Raji (cell line): Measurements from ENCODE around the gene FOXE3.

Source experiments
- POLR2A ChIP-seq: IDR thresholded peaks from 2 replicates; pipeline ENCODE4 v1.6.1; 2011; ENCODE audit warnings: low read depth, low read length, control low read depth; ENCODE audit not compliant: insufficient read depth

FOXE3 gene

DNA sequence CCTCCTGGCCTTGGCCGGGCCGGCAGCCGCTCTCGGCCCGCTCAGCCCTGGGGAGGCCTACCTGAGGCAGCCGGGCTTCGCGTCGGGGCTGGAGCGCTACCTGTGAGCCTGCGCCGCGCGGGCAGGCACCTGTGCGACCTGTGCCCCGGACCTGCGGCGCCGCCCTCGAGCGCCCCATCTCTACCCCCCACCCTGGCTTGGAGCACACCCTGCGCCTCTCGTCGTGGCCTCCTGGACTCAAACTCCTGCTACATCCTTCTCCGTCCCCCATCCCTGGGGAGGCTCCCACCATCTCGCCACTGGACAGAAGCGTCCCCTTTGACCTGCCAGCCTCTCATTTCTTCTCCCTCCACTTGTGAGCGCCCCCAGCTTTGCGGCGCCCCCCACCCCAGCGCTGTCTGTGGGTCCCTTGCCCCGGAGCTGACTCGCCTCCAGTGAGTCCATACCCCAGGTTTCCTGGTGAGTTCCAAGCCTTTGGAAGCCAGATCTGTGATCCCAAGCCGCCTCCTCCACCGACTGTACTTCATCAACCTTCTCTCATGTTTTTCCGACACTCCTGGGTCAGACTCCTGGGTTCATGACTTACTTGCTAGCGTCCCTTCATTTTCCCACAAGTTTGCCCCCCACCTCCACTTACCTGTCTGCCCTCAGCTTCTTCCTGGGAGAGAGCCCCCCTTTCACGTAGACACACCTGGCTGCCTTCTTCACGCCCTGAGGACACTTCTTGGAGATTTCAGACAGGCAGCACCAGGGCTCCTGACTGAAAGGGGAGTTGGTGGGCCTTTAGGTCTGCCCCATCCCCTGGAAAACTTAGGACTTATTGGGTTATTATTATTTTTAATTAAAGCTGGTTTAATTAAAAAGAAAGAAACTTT is 1.3 kb downstream of the FOXE3 start:
- no peak for TF ChIP-seq POLR2A

DNA sequence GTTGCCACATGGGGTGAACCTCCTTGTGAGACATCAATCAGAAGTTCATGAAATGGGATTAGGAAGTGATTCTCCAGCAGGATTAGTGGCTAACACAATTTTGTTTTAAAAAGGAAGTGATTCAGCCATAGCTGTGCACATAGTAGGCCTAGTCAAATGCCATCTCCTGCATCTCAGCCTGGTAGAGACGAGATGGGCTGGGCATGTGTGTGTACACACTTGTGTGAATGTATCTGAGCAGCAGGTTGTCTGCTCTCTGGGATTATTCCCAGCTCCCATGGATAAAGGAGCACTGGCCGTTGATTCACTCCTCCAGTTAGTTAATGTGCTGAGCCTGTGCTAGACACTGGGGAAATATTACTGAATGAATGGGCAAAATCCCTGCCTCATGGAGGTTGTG is 2.0 kb downstream of the FOXE3 start:
- TF ChIP-seq POLR2A, result no peak

DNA sequence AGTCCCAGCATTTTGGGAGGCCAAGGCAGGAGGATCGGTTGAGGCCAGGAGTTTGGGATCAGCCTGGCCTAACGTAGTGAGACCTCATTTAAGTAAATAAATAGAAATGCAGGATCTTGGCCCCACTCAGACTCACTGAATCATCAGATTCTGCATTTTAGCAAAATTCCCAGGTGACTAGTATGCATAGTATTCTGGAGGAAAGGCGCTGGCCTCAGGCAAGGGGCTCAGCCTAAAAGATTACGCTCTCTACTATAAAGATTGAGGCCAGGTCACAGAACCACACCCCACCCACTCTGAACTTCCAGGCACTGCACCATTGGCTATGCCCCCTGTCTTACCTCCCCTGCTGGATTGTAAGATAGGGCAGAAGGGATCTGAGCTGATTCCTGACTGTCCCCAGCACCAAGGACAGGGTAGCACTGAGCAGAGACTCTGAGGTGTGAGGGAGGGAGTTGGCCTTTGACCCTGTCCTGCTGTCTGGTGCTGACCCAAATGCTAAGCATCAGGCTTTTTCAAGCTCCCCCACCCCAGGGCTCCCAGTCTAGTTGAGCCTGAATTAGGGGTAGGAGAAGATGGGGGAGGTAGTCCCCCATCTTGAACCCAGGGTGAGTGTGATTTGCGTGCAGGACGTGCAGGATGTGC is 2.7 kb downstream of the FOXE3 start:
- TF ChIP-seq POLR2A, result no peak

DNA sequence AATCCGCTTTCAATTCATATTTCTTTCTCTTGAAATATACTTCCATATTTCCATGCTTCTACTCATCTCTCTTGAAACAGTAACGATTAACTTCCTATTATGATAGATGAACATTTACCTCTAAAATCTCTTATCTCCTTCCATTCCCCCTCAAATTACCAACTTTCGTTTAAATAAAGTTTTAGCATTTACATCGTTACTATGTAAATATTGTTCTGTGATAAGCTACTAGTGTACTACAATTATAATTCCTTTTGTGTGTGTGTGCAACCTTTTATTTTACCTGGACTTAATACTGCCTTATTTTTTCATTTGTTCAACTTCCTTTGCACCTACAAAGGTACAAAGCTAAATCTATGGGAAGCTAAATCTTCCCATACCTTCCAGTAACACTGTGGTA is 4.5 kb downstream of the FOXE3 start:
- TF ChIP-seq POLR2A, result no peak

DNA sequence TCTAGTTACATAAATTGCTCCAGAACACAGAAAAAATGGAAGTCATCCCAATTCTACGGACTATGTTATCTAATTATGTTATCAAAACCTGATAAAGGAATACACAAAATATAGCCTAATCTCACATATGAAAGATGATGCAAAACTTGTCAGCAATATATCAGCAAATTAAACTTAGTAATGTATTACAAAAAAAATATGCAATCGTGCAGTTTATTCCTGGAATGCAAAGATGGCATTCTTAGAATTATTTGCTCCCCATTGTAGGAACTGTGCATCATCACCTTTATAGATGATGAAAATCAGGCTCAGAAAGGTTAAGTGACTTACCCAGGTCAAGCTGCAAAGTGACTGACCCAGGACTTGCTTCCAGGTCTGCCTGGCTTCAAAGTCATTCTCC is 7.8 kb downstream of the FOXE3 start:
- no peak for TF ChIP-seq POLR2A

DNA sequence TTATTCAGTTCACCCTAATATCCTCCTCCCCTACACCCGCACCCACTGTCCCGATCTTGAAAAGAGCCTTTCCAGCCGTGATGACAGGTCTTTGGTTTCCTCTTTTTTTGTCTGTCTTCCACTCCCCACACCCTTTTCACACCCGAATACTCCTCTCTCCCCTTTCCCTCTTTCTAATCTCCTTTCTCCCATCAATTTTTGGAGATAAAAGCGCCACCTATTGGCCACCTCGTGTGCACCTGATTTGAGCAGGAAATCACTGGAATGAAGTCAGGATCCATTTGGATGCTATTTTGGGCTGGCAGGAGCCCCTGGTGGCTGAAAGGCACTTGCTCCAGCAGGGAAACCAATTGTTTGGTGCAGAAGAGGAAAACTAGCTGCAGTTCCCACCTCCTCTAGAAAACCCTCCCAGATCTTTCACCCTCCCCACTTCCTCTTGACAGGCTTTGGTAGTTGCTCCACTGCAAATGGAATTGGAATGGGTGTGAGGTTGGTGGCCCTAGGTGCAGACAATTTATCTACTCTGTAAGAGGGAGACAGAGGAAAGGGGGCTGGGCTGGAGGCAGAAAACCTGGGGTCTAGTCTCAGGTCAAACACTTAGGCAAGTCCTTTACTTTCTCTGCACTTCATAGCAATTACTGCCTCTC is 8.4 kb downstream of the FOXE3 start:
- TF ChIP-seq POLR2A, result no peak

DNA sequence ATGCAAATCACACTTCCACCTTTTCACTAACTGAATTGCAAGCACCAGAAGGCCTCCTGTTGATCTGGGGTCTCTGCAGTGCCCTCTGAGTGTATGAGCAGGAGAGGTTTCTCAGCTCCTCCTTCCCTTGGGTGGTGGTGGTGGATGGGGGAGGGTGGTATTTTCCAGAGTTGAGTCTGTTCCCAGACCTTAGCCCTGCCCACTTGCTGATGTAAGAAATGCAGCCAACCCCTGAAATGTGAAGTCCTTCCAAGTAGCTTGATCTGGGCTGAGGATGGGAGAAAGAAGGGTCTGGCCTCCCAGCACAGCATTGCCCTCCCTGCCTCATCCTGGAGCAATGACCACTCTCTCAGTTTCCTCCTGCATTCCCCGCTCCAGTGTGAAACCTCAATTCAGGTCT is 15.4 kb downstream of the FOXE3 start:
- no peak for TF ChIP-seq POLR2A

DNA sequence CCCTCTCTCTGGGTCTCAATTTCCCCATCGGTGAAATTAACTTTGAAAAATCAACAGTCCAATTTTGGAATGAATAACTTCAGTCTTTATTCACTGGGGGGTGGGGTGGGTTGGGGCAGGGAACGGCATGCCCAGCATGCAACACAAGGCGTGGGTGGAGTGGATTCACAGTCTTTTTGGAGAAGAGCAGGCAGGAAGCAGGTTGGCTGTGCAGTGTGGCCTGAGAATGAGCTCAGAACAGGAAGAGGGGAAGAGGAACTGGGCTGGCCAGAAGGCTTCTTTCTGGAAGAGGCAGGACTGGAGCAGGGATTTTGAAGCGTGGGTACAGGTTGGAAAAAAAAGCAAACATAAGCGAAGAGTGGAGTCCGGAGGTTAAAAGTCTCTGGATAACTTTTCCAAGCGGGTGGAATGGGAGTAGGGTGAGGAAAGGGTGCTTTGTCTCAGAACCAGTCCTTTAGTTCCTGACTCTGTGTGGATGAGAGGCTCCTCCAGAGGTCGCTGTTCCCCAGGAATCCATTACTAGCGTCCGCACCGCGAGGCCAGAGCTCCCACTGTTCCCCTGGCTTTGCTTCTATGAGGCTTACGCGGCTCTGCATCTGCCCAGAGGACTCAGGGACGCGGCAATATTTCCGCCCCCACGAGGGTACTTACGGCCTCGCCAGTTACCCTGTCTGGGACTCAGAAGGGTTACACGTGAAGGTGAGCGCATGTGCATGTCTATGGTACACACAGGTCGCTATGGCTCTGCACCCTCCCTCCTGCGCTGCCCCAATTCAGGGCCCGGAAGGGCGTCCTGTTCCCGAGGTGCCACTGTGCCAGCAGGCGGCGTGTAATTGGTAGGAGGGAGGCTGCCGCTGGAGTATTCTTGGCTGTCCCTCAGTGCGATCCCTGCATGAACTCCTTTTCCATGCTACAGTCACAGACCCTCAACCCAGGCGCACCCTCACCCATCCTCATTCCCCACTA is 16.3 kb downstream of the FOXE3 start:
- TF ChIP-seq POLR2A, result no peak

DNA sequence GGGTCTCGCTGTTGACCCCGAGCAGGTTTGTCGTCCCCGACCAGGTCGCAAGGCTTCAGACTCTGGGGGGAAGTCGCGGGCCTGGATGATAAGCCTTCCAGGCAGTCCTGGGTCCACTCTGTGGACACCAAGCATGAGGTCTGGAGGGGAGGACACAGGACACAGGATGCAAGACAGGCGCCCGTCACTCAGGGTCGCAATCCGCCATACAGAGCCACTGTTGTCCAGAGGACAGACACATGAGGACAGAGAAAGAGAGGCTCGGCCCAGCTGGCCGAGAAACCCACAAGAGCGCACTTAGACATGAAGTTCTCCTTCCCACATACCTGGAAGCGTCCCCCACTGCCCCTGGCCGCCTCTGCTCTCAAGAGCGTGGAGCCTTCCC is 16.9 kb downstream of the FOXE3 start:
- TF ChIP-seq POLR2A, result no peak

DNA sequence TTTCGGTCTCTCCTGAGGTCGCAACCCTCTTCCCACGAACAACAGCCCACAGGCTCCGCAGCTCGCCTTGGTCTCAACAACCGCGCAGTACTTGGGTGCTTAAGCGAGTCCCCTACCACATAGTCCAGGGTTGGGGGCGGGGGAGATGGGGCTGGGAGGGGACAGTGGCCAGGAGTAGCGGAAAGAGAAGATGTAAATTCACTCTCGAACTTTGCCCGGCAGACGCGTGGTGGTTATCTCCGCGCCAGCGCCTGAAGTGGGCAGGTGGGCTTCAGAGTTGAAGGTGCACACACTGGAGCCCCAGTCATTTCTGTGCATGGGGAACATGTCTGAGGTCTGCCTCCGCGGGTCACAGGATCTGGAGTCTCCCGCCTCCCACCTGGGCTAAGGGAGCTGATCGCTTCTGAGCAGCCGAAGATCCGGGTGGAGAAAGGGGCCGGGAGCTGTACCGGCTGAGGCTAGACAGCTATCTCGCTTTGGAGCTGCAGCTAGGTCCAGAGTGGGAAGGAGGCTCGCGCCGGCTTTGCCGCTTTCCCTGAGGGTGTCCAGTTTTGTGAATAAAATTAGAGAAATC is 17.5 kb downstream of the FOXE3 start:
- no peak for TF ChIP-seq POLR2A

DNA sequence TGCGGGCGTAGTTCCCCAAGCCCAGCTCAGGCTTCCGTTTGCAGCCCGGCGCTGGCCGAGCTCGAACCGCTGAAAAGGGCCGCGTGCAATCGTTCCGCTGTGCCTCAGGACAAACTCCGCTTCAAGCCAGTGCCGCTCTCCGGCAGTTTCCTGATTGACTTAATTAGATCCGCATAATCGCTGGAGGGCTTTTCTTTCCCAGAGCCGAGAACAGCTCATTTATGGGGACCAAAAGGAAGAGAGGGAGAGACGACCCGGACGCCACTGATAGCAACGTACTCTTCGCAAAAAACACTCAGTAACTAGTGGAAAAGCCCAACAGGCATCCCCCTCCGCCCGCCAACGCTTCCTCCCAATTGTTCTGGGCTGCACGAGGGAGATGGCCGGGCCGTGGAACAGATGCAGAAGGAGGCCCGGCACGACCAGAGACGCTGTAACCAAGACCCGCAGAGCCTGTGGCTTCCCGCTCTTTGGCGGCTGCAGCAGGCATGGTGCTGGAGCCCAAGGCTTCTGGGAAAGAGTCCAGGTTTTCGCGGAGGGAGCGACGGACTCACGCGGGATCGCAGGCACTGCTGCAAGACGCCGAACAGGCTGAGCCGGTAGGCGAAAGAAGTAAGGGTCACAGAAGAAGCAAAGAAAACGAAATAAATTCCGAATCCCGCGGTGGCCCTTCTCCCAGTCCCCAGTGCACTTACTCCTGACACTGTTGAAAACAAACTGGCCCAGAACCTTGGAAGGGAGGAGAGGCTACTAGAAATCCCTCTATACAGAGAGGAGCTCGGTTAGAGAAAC is 18.2 kb downstream of the FOXE3 start:
- no peak for TF ChIP-seq POLR2A

DNA sequence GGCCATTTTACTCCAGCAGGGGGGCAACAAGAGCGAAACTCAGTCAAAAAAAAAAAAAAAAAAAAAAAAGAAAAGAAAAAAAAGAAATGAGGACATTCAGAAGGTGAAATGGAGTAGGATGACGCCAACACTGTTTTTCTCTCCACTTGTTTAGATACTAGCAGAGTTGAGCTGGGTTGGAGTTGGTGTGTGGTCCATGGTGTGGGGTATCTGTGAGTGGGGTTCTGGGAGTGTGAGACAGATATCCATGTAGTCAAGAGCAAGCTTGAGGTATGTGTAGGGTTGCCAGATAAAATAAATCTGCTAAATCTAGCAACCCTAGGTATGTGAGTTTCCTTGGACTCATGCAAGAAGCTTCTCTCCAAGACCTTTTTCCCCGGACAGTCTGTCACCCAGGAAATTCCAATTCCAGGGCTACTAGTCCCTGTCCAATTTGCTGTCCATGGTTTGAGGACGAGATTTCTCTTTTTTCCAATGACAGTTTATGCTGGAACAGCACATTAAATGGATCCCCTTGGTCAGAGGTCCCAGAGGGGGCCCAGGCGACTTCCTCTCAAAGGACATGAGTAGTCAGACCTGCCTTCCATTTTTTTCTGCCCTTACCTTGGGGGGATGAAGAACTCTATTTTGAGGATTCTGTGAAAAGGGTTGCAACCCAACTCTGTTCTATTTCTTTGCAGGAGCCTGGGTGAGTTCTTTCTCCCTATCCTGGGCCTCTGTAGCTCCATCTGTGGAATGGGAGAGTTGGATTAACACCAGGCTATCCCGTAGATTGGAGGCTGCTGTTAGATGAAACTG is 19.6 kb downstream of the FOXE3 start:
- no peak for TF ChIP-seq POLR2A

DNA sequence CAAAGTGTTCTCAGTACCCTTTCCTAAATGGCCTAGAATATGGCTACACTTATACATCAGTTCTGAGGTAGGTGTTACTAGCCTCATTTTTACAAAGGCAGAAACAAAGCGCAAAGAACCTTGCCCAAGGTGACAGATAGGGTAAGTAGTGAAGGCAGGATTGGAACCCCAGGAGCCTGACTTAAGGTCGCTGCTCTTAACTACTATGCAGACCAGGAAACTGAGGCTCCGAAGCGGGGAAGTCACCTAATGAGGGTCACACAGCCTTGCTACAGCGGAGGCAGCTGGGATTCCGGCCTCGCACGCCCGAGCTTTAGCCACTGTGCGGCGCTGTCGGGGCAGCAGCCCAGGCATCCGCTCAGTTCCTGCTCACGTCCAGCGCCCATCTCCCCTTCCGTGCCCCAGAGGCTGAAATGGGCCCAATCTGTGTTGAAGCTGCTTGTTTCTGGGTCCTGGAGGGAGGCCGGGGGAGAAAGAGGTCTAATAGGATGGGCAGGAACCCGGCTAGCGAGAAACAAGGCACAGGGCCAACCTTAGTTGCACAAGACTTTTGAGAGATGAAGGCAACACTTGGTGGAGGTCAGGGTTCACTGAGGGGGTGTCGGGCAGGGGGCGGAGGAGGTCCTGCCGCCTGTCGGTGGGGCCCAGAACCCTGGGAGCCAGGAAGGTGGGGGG is 20.4 kb downstream of the FOXE3 start:
- peak; percentile 62 for TF ChIP-seq POLR2A

DNA sequence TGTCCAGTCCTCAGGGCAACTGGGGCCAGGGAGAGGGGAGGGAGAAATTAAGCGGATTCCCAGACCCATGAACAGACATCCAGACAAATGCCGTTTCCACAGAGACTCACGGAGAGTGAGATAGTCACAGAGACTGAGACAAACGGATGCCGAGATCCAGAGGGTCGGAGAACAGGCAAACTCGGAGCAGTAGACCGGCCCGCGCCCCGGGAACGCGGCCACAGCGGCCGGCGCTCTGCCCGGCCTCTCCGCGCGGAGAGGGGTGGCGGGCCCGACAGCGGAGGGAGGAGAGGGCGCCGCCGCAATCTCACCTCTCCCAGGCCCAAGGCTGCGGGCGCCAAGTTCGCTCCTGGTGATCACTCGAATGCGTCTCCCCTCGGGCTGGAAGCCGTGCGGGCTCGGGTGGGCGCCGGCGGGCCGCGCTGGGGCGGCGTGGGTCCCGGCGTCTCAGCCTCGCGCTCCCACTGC is 20.9 kb downstream of the FOXE3 start:
- no peak for TF ChIP-seq POLR2A
